IMR-90 (cell line): ENCODE measurements around the gene GLYATL1.

Experiments used
- POLR2A ChIP-seq: IDR thresholded peaks from 2 replicates; pipeline ENCODE4 v1.6.1; 2012; ENCODE audit warnings: mild to moderate bottlenecking, low read depth, low read length
- SMC3 ChIP-seq: fragments of 150-350 bp; IDR thresholded peaks from 2 replicates; pipeline ENCODE4 v1.6.1; 2016; ENCODE audit warnings: low read depth, mild to moderate bottlenecking, antibody characterized with exemption, low read length, moderate library complexity
- TF ChIP-seq, protein P1 (sequence below): conservative IDR thresholded peaks from 2 replicates; pipeline ENCODE4 v1.5.1; 2012; ENCODE audit warnings: mild to moderate bottlenecking, low read depth, low read length, improper control_type of control experiment

DNA sequence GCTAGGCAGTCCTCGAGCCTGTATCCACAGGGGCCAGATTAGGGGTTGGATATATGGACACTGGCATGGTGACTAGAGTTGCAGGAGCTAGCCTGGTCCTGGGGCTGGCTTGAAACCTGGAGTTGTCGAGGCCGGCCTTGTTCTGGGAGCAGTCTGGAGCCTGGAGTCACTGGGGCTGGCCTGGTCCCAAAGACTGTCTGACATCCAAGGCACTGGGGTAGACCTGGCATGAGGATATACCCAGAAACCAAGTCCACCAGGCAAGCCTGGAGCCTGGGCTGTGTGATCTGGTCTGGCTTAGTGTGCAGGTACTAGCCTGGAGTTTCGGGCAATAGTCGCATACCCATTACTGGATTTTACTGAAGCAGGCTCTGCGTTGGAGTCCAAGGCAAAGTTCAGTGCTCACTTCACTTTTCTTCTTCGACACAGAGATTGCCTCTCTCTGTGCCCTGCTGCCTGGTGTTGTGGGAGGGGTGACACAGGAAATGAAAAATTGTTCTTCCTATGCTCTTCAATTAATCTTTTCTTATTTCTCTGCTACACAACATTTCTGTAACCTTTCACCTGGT is 4.3 kb upstream of the GLYATL1 start:
- TF ChIP-seq, protein P1, sequence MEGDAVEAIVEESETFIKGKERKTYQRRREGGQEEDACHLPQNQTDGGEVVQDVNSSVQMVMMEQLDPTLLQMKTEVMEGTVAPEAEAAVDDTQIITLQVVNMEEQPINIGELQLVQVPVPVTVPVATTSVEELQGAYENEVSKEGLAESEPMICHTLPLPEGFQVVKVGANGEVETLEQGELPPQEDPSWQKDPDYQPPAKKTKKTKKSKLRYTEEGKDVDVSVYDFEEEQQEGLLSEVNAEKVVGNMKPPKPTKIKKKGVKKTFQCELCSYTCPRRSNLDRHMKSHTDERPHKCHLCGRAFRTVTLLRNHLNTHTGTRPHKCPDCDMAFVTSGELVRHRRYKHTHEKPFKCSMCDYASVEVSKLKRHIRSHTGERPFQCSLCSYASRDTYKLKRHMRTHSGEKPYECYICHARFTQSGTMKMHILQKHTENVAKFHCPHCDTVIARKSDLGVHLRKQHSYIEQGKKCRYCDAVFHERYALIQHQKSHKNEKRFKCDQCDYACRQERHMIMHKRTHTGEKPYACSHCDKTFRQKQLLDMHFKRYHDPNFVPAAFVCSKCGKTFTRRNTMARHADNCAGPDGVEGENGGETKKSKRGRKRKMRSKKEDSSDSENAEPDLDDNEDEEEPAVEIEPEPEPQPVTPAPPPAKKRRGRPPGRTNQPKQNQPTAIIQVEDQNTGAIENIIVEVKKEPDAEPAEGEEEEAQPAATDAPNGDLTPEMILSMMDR = no peak
- TF ChIP-seq SMC3 (no peak), POLR2A (no peak)
